Progenitor cell of endocrine pancreas (in vitro differentiated cells): ENCODE measurements around the gene COL23A1. TPM values are rescaled to one million over a fixed set of nuclear protein-coding genes. Genes with fewer than 3 reads are reported as not detected.

Experiments used
- DNase-seq: peaks from one replicate; pipeline ENCODE4 v3.0.0; 2021; ENCODE audit warnings: low spot score; ENCODE audit not compliant: unreplicated experiment
- H3K27ac Mint-ChIP-seq: 2 replicates; pipeline ENCODE4 v1.8.0; 2021; ENCODE audit warnings: mild to moderate bottlenecking, moderate library complexity, mixed read lengths
- H3K27me3 Mint-ChIP-seq: 2 replicates; pipeline ENCODE4 v1.8.0; 2021; ENCODE audit warnings: mixed read lengths
- H3K36me3 Mint-ChIP-seq: 2 replicates; pipeline ENCODE4 v1.8.0; 2022; ENCODE audit warnings: mixed read lengths; ENCODE audit not compliant: insufficient read depth
- H3K4me1 Mint-ChIP-seq: 2 replicates; pipeline ENCODE4 v1.8.0; 2021; ENCODE audit warnings: low read depth, mixed read lengths
- H3K4me3 Mint-ChIP-seq: 2 replicates; pipeline ENCODE4 v1.8.0; 2021; ENCODE audit warnings: low read depth, mild to moderate bottlenecking, moderate library complexity, mixed read lengths
- H3K9me3 Mint-ChIP-seq: 2 replicates; pipeline ENCODE4 v1.8.0; 2021; ENCODE audit warnings: low read depth, mixed read lengths
- total RNA-seq: library from RNA; stranded (reverse); gene quantifications from 2 replicates; pipeline ENCODE4 v1.2.1, GENCODE V29; 2021
- TF ChIP-seq, protein P1 (sequence below): fragments of 200-600 bp; sonication (generic); IDR thresholded peaks from one replicate; pipeline ENCODE4 v1.5.0; 2021; ENCODE audit warnings: antibody characterized with exemption, mild to moderate bottlenecking; ENCODE audit not compliant: unreplicated experiment

COL23A1 gene
- total RNA-seq, 1 donor from 2014 or later = 0.36 TPM

DNA sequence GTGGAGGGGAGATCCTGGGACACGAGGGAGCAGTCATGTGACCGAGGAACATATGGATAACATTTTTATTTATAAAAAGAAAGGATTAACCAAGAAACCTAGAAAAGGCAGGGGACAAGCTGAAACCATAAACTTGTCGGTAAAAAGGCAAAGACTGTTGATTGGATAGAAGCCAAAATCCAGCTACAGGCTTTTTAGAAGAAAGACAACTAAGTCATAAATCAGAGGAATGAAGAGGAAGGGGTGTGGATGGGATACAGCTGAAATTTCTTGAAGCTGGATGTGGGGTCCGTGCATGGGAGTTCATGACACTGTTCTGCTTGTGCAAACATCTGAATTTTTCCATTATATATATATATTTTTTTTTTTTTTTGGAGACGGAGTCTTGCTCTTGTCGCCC lies 246.9 kb downstream of the COL23A1 start:
- Mint-ChIP-seq H3K27ac (no peak overlapping the region), H3K36me3 (no peaks in the 10 kb centered on the region), H3K4me3 (no peak overlapping the region), H3K27me3 (peaks cover 9% of the 10 kb centered on the region), H3K4me1 (peaks cover 2% of the 10 kb centered on the region), H3K9me3 (no peaks in the 10 kb centered on the region)
- TF ChIP-seq, protein P1, sequence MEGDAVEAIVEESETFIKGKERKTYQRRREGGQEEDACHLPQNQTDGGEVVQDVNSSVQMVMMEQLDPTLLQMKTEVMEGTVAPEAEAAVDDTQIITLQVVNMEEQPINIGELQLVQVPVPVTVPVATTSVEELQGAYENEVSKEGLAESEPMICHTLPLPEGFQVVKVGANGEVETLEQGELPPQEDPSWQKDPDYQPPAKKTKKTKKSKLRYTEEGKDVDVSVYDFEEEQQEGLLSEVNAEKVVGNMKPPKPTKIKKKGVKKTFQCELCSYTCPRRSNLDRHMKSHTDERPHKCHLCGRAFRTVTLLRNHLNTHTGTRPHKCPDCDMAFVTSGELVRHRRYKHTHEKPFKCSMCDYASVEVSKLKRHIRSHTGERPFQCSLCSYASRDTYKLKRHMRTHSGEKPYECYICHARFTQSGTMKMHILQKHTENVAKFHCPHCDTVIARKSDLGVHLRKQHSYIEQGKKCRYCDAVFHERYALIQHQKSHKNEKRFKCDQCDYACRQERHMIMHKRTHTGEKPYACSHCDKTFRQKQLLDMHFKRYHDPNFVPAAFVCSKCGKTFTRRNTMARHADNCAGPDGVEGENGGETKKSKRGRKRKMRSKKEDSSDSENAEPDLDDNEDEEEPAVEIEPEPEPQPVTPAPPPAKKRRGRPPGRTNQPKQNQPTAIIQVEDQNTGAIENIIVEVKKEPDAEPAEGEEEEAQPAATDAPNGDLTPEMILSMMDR = no peak
- DNase-seq = no peak

DNA sequence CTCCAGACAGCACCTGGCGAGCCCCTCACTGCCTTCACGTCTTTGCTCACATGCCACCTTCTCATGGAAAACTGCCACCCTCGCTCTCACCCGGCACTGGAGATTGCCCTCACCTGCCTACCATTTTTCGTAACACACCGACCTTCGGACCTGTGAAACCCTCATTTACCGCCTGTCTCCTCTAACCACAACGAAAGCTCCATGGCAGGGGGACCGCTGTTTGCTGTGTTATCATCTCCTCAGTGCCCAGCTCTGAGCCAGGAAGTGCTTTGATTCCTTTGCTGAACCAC lies 248.4 kb downstream of the COL23A1 start:
- Mint-ChIP-seq H3K27ac (peak overlapping the region; percentile 1), H3K4me3 (no peak overlapping the region), H3K36me3 (no peaks in the 10 kb centered on the region), H3K27me3 (peaks cover 11% of the 10 kb centered on the region), H3K4me1 (peaks cover 5% of the 10 kb centered on the region), H3K9me3 (no peaks in the 10 kb centered on the region)
- no peak for DNase-seq
- TF ChIP-seq, protein P1 = no peak

DNA sequence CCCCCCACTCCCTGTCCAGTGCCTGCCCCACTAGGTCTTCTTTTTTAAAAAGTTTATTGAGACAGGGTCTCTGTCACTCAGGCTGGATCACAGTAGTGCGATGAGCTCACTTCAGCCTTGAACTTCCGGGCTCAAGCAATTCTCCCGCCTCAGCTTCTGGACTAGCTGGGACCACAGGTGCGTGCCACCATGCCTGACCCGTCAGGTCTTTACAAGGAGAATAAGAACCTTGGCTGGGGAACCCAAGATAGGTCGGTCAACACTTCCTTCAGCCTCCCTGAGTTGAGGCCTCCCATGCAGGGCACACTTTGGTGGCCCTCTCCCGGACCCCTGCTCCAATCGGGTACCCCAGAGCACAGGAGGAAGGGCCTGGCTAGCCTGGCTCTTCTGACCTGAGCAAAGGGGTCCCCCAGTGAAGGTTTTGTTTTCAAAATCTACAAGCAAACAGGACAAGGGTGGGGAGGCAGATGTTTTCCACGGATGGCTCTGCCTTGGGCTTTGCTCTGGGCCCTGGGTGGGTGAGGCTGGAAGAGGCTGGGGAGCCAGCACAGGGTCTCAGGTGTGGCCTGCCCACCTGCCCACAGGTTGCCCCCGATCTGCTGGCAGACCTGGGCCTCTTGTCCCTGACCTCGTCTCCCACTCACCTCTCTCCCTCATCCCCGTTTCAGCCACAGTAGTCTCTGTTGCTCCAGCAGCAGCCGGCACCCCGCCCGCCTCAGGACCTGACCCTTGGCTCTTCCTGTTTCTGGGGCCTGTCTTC lies 248.9 kb downstream of the COL23A1 start:
- DNase-seq = no peak
- TF ChIP-seq, protein P1 = no peak
- Mint-ChIP-seq H3K4me1 (peaks cover 6% of the 10 kb centered on the region), H3K9me3 (no peaks in the 10 kb centered on the region), H3K4me3 (no peak overlapping the region), H3K36me3 (no peaks in the 10 kb centered on the region), H3K27ac (peak overlapping the region; percentile 1), H3K27me3 (peaks cover 11% of the 10 kb centered on the region)

DNA sequence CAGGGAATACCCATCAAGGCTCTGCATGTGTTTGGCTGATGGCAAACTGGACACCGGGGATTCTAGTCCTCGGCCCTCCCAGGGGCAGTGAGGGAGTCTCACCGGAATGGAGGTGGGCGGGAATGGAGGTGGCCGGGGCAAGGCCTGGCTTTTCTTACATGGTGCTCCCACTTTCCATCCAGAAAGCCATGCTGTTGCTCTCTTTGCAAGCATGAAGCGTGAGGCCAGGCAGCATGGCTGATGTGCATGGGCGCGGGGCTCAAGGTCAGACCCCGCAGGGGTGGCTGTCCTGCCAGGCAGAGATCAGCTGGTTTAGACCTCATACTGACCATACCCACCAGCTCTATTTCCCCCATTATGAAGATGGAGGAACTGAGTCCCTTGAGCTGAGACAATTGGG lies 249.6 kb downstream of the COL23A1 start:
- Mint-ChIP-seq H3K36me3 (no peaks in the 10 kb centered on the region), H3K27ac (no peak overlapping the region), H3K27me3 (peaks cover 11% of the 10 kb centered on the region), H3K9me3 (no peaks in the 10 kb centered on the region), H3K4me3 (no peak overlapping the region), H3K4me1 (peaks cover 6% of the 10 kb centered on the region)
- DNase-seq = no peak
- TF ChIP-seq, protein P1 = no peak

DNA sequence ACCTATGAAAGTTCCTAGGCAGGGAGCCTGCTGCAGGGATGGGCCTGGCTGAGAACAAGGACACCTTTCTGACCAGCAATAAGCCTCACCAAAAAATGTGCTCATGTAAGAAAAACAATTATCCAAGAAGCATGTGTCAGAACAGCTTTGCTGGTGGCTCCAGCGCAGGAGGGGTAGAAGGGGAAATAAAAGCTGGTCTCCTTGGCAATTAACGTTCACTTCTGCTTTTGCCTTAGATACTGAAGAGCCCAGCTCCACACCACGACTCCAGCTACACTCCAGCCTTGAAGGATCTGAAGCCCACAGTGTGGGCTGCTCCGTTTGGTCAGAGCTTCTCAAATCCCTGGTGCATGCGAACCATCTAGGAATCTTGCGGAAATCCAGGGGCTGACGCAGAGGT lies 250.0 kb downstream of the COL23A1 start:
- no peak overlapping the region for H3K27ac Mint-ChIP-seq
- TF ChIP-seq, protein P1 = no peak
- H3K4me1 Mint-ChIP-seq = peaks cover 6% of the 10 kb centered on the region
- DNase-seq = no peak
- H3K27me3 Mint-ChIP-seq = peaks cover 11% of the 10 kb centered on the region
- no peaks in the 10 kb centered on the region for H3K36me3 Mint-ChIP-seq
- no peak overlapping the region for H3K4me3 Mint-ChIP-seq
- no peaks in the 10 kb centered on the region for H3K9me3 Mint-ChIP-seq
